Measurements from ENCODE around the gene GRIA2. TPM values are rescaled to one million over a fixed set of nuclear protein-coding genes. Genes with fewer than 3 reads are reported as not detected.

GRIA2 gene
- total RNA-seq, 1 experiment from 2014 or later = 0.32 TPM

DNA sequence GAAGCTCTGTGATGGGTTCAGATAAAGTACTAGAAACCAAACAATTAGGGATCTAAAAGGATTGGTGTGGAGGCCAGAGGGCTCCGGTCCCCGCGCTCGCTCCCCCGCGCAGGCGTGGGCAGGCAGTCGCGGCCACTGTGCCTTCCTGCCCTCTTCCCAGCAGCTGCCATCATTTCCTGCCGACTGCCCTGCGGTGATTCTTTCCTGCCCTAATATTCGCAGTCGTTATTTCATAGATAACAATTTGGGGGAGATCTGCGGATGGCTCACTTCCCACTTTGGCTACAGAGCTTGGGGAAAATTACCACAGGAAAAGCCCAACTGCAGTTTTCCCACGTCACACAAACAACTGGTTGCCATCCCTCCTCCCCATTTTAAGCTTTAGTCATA is 2.2 kb downstream of the GRIA2 start:
- Histone ChIP-seq H3K9me3 (ENCODE audit: low read depth, low read length, poor library complexity, severe bottlenecking) (no peaks in the 10 kb centered on the region), H3K27ac (ENCODE audit: low read depth, low read length, poor library complexity, severe bottlenecking) (peak overlapping the region; percentile 13), H3K4me1 (ENCODE audit: insufficient read depth, low read length, poor library complexity, severe bottlenecking) (peaks cover 6% of the 10 kb centered on the region), H3K4me3 (ENCODE audit: low read depth, low read length, poor library complexity, severe bottlenecking) (peak overlapping the region; percentile 59), H3K27me3 (replicated peaks; ENCODE audit: insufficient read depth, low read depth, low read length, poor library complexity) (peaks cover 23% of the 10 kb centered on the region), H3K36me3 (ENCODE audit: insufficient read depth, low read length, poor library complexity, severe bottlenecking) (no peaks in the 10 kb centered on the region)
- peak; percentile 11 for DNase-seq (ENCODE audit: low spot score)
- ChIA-PET CTCF (no interaction called here), POLR2A (ENCODE audit: low non-redundant PET) (no interaction called here)
- no TSS peak for BruUV-seq (replicated peaks)
- intact Hi-C loops (cut with micrococcal nuclease; ENCODE audit: unreplicated experiment) = loop anchor here (5.0 to 10.0 kb wide), 2 partner anchors 290 to 582 kb away; no protein-coding TSS in a partner anchor
- TF ChIP-seq, protein P1, sequence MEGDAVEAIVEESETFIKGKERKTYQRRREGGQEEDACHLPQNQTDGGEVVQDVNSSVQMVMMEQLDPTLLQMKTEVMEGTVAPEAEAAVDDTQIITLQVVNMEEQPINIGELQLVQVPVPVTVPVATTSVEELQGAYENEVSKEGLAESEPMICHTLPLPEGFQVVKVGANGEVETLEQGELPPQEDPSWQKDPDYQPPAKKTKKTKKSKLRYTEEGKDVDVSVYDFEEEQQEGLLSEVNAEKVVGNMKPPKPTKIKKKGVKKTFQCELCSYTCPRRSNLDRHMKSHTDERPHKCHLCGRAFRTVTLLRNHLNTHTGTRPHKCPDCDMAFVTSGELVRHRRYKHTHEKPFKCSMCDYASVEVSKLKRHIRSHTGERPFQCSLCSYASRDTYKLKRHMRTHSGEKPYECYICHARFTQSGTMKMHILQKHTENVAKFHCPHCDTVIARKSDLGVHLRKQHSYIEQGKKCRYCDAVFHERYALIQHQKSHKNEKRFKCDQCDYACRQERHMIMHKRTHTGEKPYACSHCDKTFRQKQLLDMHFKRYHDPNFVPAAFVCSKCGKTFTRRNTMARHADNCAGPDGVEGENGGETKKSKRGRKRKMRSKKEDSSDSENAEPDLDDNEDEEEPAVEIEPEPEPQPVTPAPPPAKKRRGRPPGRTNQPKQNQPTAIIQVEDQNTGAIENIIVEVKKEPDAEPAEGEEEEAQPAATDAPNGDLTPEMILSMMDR (conservative IDR thresholded peaks at IDR 0.05; ENCODE audit: low read depth, low read length) = no peak
- TF ChIP-seq EZH2 (IDR thresholded peaks at IDR 0.05; ENCODE audit: borderline replicate concordance, low read depth, low read length, poor library complexity, severe bottlenecking) = no peak

DNA sequence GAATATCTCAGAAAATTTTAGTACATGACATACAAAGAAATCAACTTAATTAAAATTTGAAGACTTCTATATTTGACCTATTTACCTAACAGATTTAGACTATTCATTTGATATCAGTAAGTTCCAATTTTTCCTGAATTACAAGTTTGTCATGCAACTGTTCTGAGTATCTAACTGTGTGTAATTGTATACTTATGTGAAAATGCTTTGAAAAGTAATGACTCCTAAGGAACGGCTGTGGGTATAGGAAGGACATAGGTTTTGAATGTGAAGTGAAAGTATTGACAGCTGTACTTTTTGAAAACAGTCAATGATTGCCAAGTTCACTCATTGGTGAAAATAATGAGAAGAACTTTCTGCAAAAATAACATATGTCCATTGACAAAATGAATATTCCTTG is 2.9 kb downstream of the GRIA2 start:
- intact Hi-C loops (cut with micrococcal nuclease; ENCODE audit: unreplicated experiment) = loop anchor here (5.0 to 10.0 kb wide), 2 partner anchors 289 to 581 kb away; no protein-coding TSS in a partner anchor
- no peak for DNase-seq (ENCODE audit: low spot score)
- ChIA-PET CTCF (no interaction called here), POLR2A (ENCODE audit: low non-redundant PET) (no interaction called here)
- no TSS peak for BruUV-seq (replicated peaks)
- TF ChIP-seq EZH2 (IDR thresholded peaks at IDR 0.05; ENCODE audit: borderline replicate concordance, low read depth, low read length, poor library complexity, severe bottlenecking) = no peak
- TF ChIP-seq, protein P1 (conservative IDR thresholded peaks at IDR 0.05; ENCODE audit: low read depth, low read length) = no peak
- Histone ChIP-seq H3K4me3 (ENCODE audit: low read depth, low read length, poor library complexity, severe bottlenecking) (no peak overlapping the region), H3K4me1 (ENCODE audit: insufficient read depth, low read length, poor library complexity, severe bottlenecking) (peaks cover 6% of the 10 kb centered on the region), H3K27ac (ENCODE audit: low read depth, low read length, poor library complexity, severe bottlenecking) (no peak overlapping the region), H3K27me3 (replicated peaks; ENCODE audit: insufficient read depth, low read depth, low read length, poor library complexity) (peaks cover 23% of the 10 kb centered on the region), H3K36me3 (ENCODE audit: insufficient read depth, low read length, poor library complexity, severe bottlenecking) (no peaks in the 10 kb centered on the region), H3K9me3 (ENCODE audit: low read depth, low read length, poor library complexity, severe bottlenecking) (no peaks in the 10 kb centered on the region)

DNA sequence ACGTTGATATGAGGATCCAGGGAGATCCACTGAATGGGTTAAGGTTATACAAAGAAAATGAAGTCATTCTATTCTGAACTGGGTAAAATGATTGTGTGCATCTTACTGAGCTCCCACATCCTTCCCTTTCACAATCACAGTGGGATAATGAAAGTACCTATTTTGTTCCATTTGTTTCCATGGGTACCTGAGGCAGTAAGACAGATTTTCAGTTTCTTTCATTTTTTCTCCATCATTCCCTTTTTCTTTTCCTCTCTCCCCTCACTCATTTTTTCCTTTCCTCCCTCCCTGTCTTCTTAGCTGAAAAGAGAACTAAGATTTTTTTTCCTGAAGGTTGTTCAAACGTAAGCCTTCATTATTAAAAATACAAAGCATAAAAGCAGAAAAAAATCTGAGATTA is 4.6 kb downstream of the GRIA2 start:
- POLR2A ChIA-PET (ENCODE audit: low non-redundant PET) = no interaction called here
- no peaks in the 10 kb centered on the region for H3K36me3 ChIP-seq (ENCODE audit: insufficient read depth, low read length, poor library complexity, severe bottlenecking)
- peaks cover 6% of the 10 kb centered on the region for H3K4me1 ChIP-seq (ENCODE audit: insufficient read depth, low read length, poor library complexity, severe bottlenecking)
- no TSS peak for BruUV-seq (replicated peaks)
- no peak overlapping the region for H3K4me3 ChIP-seq (ENCODE audit: low read depth, low read length, poor library complexity, severe bottlenecking)
- no peak for TF ChIP-seq EZH2 (IDR thresholded peaks at IDR 0.05; ENCODE audit: borderline replicate concordance, low read depth, low read length, poor library complexity, severe bottlenecking)
- TF ChIP-seq, protein P1 (conservative IDR thresholded peaks at IDR 0.05; ENCODE audit: low read depth, low read length) = no peak
- CTCF ChIA-PET = no interaction called here
- H3K27me3 ChIP-seq (replicated peaks; ENCODE audit: insufficient read depth, low read depth, low read length, poor library complexity) = peaks cover 13% of the 10 kb centered on the region
- H3K9me3 ChIP-seq (ENCODE audit: low read depth, low read length, poor library complexity, severe bottlenecking) = no peaks in the 10 kb centered on the region
- no peak overlapping the region for H3K27ac ChIP-seq (ENCODE audit: low read depth, low read length, poor library complexity, severe bottlenecking)
- DNase-seq (ENCODE audit: low spot score) = no peak
- intact Hi-C loops (cut with micrococcal nuclease; ENCODE audit: unreplicated experiment) = loop anchor here (10.0 kb wide), 1 partner anchor 580 kb away; no protein-coding TSS in a partner anchor
